Measurements from ENCODE around the gene YKT6.

GRCh38 chr7:44212581-44213184, 11.9 kb downstream of the YKT6 start:
- no peak for TF ChIP-seq ZNF8 (CRISPR knock-in tag; IDR thresholded peaks at IDR 0.05)
- TF ChIP-seq, protein P1, sequence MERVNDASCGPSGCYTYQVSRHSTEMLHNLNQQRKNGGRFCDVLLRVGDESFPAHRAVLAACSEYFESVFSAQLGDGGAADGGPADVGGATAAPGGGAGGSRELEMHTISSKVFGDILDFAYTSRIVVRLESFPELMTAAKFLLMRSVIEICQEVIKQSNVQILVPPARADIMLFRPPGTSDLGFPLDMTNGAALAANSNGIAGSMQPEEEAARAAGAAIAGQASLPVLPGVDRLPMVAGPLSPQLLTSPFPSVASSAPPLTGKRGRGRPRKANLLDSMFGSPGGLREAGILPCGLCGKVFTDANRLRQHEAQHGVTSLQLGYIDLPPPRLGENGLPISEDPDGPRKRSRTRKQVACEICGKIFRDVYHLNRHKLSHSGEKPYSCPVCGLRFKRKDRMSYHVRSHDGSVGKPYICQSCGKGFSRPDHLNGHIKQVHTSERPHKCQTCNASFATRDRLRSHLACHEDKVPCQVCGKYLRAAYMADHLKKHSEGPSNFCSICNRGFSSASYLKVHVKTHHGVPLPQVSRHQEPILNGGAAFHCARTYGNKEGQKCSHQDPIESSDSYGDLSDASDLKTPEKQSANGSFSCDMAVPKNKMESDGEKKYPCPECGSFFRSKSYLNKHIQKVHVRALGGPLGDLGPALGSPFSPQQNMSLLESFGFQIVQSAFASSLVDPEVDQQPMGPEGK (CRISPR knock-in tag; IDR thresholded peaks at IDR 0.05; ENCODE audit: borderline replicate concordance): no peak
- TF ChIP-seq CSRNP3 (CRISPR knock-in tag; IDR thresholded peaks at IDR 0.05): no peak
- no peak for TF ChIP-seq ARNTL (CRISPR knock-in tag; IDR thresholded peaks at IDR 0.05; ENCODE audit: borderline replicate concordance, low read depth)
- no peak for TF ChIP-seq RARB (CRISPR knock-in tag; IDR thresholded peaks at IDR 0.05)
- no peak for TF ChIP-seq ZFP30 (CRISPR knock-in tag; IDR thresholded peaks at IDR 0.05)
- no peak for TF ChIP-seq BACH2 (CRISPR knock-in tag; IDR thresholded peaks at IDR 0.05; ENCODE audit: borderline replicate concordance)

Measured in SK-N-SH treated with all-trans-retinoic acid at 6 μM for 48 hours (cell line).